SH-SY5Y (cell line): Measurements from ENCODE around the gene LRRK1.

Source experiments
- GATA2 ChIP-seq: IDR thresholded peaks from 2 replicates; pipeline ENCODE4 v1.6.1; 2011; ENCODE audit warnings: mild to moderate bottlenecking, low read depth, low read length
- GATA3 ChIP-seq: IDR thresholded peaks from 2 replicates; pipeline ENCODE4 v1.6.1; 2011; ENCODE audit warnings: low read depth, mild to moderate bottlenecking, low read length, moderate library complexity

DNA sequence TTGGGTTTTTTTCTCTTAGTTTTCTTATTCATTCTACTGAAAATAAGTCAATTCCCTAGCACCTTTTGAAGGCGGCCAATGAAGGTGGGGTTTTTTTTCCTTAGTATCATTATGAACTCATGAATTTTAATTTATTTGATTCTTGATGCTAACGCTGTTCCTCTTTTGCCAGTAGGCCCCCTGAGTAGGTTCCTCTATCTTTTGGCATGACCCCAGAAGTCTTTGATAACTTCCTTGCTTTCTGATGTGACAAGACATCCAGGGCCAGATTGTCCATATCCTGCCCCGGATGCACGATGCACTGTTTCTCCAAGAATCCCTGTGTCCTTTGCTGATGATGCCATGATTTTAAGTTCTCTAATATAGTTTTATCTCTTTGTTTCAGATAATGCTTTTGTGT, 20.6 kb downstream of the LRRK1 start:
- TF ChIP-seq GATA2 (no peak), GATA3 (no peak)
